ENCODE data around the gene ZNF367.

The ZNF367 gene

DNA sequence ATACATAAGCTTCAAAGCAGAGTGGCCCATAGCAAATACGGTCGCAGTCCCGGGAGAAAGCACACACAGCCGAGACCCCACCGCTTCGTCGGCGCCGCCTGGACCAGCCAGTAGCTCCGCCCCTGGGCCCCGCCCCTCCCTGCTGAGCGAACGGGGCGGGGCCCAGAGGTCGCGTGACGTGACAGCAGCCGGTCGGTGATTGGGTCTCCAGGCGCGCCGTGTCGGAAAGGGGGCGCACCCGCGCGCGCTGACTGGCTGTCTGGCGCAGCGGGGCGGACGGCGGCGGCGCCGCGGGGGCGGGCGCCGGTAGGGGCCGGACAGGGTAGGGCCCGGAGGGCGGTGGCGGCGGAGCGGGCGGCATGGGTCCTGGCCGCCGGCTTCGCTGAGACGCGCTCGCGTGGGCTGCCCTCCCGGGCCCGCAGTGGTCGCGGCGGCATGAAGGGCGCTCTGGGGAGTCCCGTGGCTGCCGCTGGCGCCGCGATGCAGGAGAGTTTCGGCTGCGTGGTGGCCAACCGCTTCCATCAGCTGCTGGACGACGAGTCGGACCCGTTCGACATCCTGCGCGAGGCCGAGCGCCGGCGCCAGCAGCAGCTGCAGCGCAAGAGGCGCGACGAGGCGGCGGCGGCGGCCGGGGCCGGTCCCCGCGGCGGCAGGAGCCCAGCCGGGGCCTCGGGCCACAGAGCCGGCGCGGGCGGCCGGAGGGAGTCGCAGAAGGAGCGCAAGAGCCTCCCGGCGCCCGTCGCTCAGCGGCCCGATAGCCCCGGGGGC lies 31.9 kb upstream of the ZNF367 start, which contains the start of gene HABP4:
Gene HABP4, plus strand, starts transcription at position 325 of the 768 bp plus-strand sequence. Its CDS starts 111 bp downstream, at position 436.
- peak; percentile 99 for DNase-seq (ENCODE audit: low spot score)
- in situ Hi-C loops (cut with MboI; ENCODE audit: low pct_unique_long_range_greater_than_20kb, low sequenced_read_pairs, unreplicated experiment): loop anchor here (10.0 kb wide), 1 partner anchor 205 kb away; the partner anchor contains the start of gene PRXL2C
- TF ChIP-seq, protein P1, sequence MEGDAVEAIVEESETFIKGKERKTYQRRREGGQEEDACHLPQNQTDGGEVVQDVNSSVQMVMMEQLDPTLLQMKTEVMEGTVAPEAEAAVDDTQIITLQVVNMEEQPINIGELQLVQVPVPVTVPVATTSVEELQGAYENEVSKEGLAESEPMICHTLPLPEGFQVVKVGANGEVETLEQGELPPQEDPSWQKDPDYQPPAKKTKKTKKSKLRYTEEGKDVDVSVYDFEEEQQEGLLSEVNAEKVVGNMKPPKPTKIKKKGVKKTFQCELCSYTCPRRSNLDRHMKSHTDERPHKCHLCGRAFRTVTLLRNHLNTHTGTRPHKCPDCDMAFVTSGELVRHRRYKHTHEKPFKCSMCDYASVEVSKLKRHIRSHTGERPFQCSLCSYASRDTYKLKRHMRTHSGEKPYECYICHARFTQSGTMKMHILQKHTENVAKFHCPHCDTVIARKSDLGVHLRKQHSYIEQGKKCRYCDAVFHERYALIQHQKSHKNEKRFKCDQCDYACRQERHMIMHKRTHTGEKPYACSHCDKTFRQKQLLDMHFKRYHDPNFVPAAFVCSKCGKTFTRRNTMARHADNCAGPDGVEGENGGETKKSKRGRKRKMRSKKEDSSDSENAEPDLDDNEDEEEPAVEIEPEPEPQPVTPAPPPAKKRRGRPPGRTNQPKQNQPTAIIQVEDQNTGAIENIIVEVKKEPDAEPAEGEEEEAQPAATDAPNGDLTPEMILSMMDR (IDR thresholded peaks at IDR 0.05; ENCODE audit: extremely low read depth, insufficient read depth, missing control alignments): no peak

DNA sequence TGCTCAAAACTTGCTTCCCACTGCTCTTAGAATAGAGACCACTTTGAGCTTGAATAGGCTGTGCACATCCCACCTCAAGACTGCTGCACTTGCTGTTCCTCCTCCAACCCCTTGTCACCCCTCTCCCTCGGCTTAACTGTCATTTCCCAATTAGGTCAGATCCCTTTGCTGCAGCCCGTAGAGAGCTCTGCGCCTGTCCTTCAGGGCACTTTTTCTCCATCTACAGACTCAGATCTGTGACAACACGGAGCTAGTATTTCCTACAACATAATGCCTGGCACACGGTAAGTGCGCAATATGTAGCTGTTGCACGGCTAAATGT lies 31.3 kb upstream of the ZNF367 start:
- in situ Hi-C loops (cut with MboI; ENCODE audit: low pct_unique_long_range_greater_than_20kb, low sequenced_read_pairs, unreplicated experiment): loop anchor here (10.0 kb wide), 1 partner anchor 205 kb away; the partner anchor contains the start of gene PRXL2C
- TF ChIP-seq, protein P1 (IDR thresholded peaks at IDR 0.05; ENCODE audit: extremely low read depth, insufficient read depth, missing control alignments): no peak
- DNase-seq (ENCODE audit: low spot score): no peak

DNA sequence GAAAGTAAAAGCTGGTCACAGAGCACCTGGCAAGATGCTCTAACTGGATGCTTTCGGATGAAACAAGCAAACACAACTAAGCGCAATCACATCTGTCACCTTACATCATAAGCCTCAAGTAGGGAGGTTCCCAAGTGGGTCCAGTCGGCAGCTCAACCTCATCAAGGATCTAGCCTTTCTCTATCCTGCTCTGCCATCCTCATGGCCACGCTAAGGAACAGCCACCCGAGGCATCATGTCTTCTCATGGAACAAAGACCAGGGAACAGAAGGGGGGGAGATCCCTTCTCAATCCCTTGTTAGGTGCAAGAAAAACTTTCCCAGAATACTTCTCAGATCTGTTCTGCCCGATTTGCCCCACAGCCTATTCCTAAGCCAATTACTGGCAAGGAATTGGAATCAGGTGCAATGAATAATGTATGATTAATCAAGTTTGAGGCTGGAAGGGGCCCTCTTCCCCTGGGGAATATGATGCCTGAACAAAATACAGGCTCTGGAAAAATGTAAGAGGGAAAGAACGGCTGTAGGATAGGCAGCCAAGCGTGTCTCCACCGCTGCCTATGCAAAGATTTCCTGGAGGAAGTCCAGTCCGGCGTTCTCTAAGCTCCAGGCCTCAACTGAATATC lies 30.5 kb upstream of the ZNF367 start:
- DNase-seq (ENCODE audit: low spot score): no peak
- TF ChIP-seq, protein P1 (IDR thresholded peaks at IDR 0.05; ENCODE audit: extremely low read depth, insufficient read depth, missing control alignments): no peak
- in situ Hi-C loops (cut with MboI; ENCODE audit: low pct_unique_long_range_greater_than_20kb, low sequenced_read_pairs, unreplicated experiment): loop anchor here (10.0 kb wide), 1 partner anchor 206 kb away; the partner anchor contains the start of gene PRXL2C

DNA sequence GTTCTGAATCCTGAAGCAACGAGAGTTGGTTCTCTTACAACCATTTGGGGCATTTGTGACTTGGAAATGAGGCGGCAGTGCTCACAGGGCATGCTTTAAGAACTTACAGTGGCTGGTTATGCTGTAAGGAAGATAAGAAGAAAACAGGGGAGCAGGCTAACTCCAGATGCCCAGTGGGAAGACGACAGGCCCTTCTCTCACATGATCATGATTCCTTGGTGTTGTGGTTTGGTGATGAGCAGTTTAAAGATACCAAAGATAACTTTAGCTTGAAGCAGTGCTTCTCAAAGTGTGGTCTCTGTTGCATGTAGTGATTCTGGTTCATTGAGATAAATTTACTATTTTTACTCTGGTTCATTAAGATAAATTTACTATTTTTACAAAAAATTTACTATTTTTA lies 29.2 kb upstream of the ZNF367 start:
- in situ Hi-C loops (cut with MboI; ENCODE audit: low pct_unique_long_range_greater_than_20kb, low sequenced_read_pairs, unreplicated experiment): loop anchor here (10.0 kb wide), 1 partner anchor 207 kb away; the partner anchor contains the start of gene PRXL2C
- TF ChIP-seq, protein P1 (IDR thresholded peaks at IDR 0.05; ENCODE audit: extremely low read depth, insufficient read depth, missing control alignments): no peak
- DNase-seq (ENCODE audit: low spot score): no peak

DNA sequence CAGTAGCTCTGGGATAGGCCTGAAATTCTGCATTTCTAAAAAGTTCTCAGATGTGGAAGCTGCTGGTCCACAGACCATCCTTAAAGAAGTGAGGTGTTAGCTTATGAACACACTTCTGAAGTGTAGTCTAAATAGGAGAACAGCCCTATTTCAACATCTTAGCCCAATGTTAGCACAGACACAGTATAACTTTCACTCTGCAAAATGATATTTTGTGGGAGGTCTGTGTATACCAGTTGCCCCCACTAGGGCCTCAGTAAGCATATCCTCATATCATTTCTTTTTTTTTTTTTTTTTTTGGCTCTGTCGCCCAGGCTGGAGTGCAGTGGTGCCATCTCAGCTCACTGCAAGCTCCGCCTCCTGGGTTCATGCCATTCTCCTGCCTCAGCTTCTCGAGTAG lies 24.3 kb upstream of the ZNF367 start:
- TF ChIP-seq, protein P1 (IDR thresholded peaks at IDR 0.05; ENCODE audit: extremely low read depth, insufficient read depth, missing control alignments): no peak
- DNase-seq (ENCODE audit: low spot score): no peak
- in situ Hi-C loops (cut with MboI; ENCODE audit: low pct_unique_long_range_greater_than_20kb, low sequenced_read_pairs, unreplicated experiment): loop anchor here (10.0 kb wide), 1 partner anchor 212 kb away; the partner anchor contains the start of gene PRXL2C

DNA sequence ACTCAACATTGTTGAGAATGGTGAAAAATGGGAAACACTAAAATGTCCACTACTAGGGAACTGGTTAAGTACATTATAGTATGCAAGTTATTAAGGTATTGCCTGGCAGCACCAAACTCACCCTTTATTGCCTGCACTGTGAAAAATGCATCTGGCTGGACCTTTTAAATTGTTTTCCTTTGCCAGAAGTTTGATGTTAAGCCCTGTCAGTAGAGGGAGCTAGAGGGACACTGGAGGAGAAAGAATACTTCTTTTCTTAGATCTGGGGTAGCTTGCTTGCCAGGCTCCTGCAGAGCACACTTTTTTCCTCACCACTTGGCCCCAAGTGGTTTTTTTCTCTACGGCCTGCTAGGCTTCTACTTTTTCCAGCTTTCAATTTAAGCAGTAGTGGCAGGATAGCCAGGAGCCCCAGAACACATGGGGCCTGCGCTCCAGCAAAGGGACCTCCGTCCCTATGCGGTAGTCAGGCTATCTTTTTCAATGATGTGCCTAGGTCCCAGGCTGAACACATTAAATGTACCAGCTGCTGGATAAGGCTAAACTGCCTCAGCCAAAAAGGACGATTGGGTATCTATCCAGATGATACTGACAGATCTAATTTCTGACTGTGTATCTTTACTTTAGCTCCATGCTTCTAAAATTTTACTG lies 23.8 kb upstream of the ZNF367 start:
- peak; percentile 48 for DNase-seq (ENCODE audit: low spot score)
- TF ChIP-seq, protein P1 (IDR thresholded peaks at IDR 0.05; ENCODE audit: extremely low read depth, insufficient read depth, missing control alignments): peak; percentile 70
- in situ Hi-C loops (cut with MboI; ENCODE audit: low pct_unique_long_range_greater_than_20kb, low sequenced_read_pairs, unreplicated experiment): loop anchor here (10.0 kb wide), 1 partner anchor 213 kb away; the partner anchor contains the start of gene PRXL2C
